Cardiac muscle cell (in vitro differentiated cells and primary cell): ENCODE results near the gene TSNAX. TPM values are rescaled to one million over a fixed set of nuclear protein-coding genes. Genes with fewer than 3 reads are reported as not detected.

Source experiments
- DNase-seq, 2 donors: peaks; one replicate each; pipeline versions ENCODE4 v3.0.0 to v3.0.0-alpha.2; 2010 to 2017; ENCODE audit warnings: low read depth in 1 of 2, low spot score in 1 of 2
- H3K27ac ChIP-seq: fragments of 200-600 bp; sonication (generic); 2 replicates; pipeline ENCODE4 v1.5.1; 2016
- H3K27me3 ChIP-seq: fragments of 200-600 bp; sonication (generic); 2 replicates; pipeline ENCODE4 v1.6.0; 2016; ENCODE audit warnings: control low read depth
- H3K36me3 ChIP-seq: fragments of 200-600 bp; sonication (generic); 2 replicates; pipeline ENCODE4 v1.5.1; 2016; ENCODE audit warnings: control low read depth
- H3K4me1 ChIP-seq: fragments of 200-600 bp; sonication (generic); 2 replicates; pipeline ENCODE4 v1.8.1; 2017; ENCODE audit warnings: low read depth, mild to moderate bottlenecking, mixed run types
- H3K4me3 ChIP-seq: fragments of 200-600 bp; sonication (generic); 2 replicates; pipeline ENCODE4 v1.5.1; 2016; ENCODE audit warnings: mild to moderate bottlenecking
- H3K9me3 ChIP-seq: fragments of 200-600 bp; sonication (generic); 2 replicates; pipeline ENCODE4 v1.5.1; 2017; ENCODE audit warnings: low read depth, mild to moderate bottlenecking, control low read depth
- CTCF ChIP-seq: IDR thresholded peaks from 2 replicates; pipeline ENCODE4 v1.5.1; 2012; ENCODE audit warnings: low read depth, mild to moderate bottlenecking, low read length
- polyA plus RNA-seq: library from polyadenylated mRNA; unstranded; fragments of >200 nt; fragmentation: Nextera tagmentation; extraction: Ambion mirVana; gene quantifications from 2 replicates; pipeline ENCODE4 v1.2.1, GENCODE V29; 2016
- total RNA-seq: library from RNA; depleted of rRNA; stranded (reverse); fragments of >200 nt; gene quantifications from 2 replicates; pipeline ENCODE4 v1.2.3, GENCODE V29; 2016

Gene TSNAX
- total and polyA plus RNA-seq, 2 experiments from 2014 or later: 18.9 to 44.5 TPM

- Histone ChIP-seq H3K9me3 (no peaks in the 10 kb centered on the region), H3K27me3 (no peaks in the 10 kb centered on the region), H3K4me3 (no peak overlapping the region), H3K36me3 (peaks cover 27% of the 10 kb centered on the region), H3K27ac (no peak overlapping the region), H3K4me1 (peaks cover 27% of the 10 kb centered on the region)
- TF ChIP-seq CTCF: no peak
- no peak for DNase-seq
Measured at GRCh38 chr1:231533240-231533639, 4.8 kb downstream of the TSNAX start.

GRCh38 chr1:231534703-231535159 lies 6.3 kb downstream of the TSNAX start:
- peak overlapping the region; percentile 4 for H3K27ac ChIP-seq
- H3K27me3 ChIP-seq: no peaks in the 10 kb centered on the region
- peaks cover 20% of the 10 kb centered on the region for H3K4me1 ChIP-seq
- no peaks in the 10 kb centered on the region for H3K9me3 ChIP-seq
- no peak for TF ChIP-seq CTCF
- no peak for DNase-seq
- H3K36me3 ChIP-seq: peaks cover 38% of the 10 kb centered on the region
- no peak overlapping the region for H3K4me3 ChIP-seq

- H3K36me3 ChIP-seq: peaks cover 38% of the 10 kb centered on the region
- DNase-seq: no peak
- no peak for TF ChIP-seq CTCF
Measured at GRCh38 chr1:231536099-231536498, 7.6 kb downstream of the TSNAX start.

GRCh38 chr1:231540847-231541246 lies 12.4 kb downstream of the TSNAX start:
- Histone ChIP-seq H3K36me3 (peaks cover 45% of the 10 kb centered on the region), H3K4me3 (no peak overlapping the region)
- TF ChIP-seq CTCF: no peak

More at GRCh38 chr1:231536099-231536498, 7.6 kb downstream of the TSNAX start:
- Histone ChIP-seq H3K27ac (no peak overlapping the region), H3K4me1 (peaks cover 18% of the 10 kb centered on the region), H3K27me3 (no peaks in the 10 kb centered on the region), H3K9me3 (no peaks in the 10 kb centered on the region), H3K4me3 (no peak overlapping the region)

GRCh38 chr1:231541842-231542241 lies 13.4 kb downstream of the TSNAX start:
- no peaks in the 10 kb centered on the region for H3K9me3 ChIP-seq
- peaks cover 38% of the 10 kb centered on the region for H3K36me3 ChIP-seq
- H3K4me3 ChIP-seq: no peak overlapping the region
- no peak overlapping the region for H3K27ac ChIP-seq
- no peak for TF ChIP-seq CTCF
- no peaks in the 10 kb centered on the region for H3K4me1 ChIP-seq
- no peaks in the 10 kb centered on the region for H3K27me3 ChIP-seq
- DNase-seq: no peak

More at GRCh38 chr1:231540847-231541246, 12.4 kb downstream of the TSNAX start:
- H3K4me1 ChIP-seq: no peaks in the 10 kb centered on the region
- H3K9me3 ChIP-seq: no peaks in the 10 kb centered on the region
- DNase-seq: no peak
- no peak overlapping the region for H3K27ac ChIP-seq
- no peaks in the 10 kb centered on the region for H3K27me3 ChIP-seq
